ENCODE data around the gene MRC1.

- TF ChIP-seq, protein P1, sequence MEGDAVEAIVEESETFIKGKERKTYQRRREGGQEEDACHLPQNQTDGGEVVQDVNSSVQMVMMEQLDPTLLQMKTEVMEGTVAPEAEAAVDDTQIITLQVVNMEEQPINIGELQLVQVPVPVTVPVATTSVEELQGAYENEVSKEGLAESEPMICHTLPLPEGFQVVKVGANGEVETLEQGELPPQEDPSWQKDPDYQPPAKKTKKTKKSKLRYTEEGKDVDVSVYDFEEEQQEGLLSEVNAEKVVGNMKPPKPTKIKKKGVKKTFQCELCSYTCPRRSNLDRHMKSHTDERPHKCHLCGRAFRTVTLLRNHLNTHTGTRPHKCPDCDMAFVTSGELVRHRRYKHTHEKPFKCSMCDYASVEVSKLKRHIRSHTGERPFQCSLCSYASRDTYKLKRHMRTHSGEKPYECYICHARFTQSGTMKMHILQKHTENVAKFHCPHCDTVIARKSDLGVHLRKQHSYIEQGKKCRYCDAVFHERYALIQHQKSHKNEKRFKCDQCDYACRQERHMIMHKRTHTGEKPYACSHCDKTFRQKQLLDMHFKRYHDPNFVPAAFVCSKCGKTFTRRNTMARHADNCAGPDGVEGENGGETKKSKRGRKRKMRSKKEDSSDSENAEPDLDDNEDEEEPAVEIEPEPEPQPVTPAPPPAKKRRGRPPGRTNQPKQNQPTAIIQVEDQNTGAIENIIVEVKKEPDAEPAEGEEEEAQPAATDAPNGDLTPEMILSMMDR (IDR thresholded peaks at IDR 0.05; ENCODE audit: insufficient read depth, low read length) = no peak
- TF ChIP-seq, protein P2, sequence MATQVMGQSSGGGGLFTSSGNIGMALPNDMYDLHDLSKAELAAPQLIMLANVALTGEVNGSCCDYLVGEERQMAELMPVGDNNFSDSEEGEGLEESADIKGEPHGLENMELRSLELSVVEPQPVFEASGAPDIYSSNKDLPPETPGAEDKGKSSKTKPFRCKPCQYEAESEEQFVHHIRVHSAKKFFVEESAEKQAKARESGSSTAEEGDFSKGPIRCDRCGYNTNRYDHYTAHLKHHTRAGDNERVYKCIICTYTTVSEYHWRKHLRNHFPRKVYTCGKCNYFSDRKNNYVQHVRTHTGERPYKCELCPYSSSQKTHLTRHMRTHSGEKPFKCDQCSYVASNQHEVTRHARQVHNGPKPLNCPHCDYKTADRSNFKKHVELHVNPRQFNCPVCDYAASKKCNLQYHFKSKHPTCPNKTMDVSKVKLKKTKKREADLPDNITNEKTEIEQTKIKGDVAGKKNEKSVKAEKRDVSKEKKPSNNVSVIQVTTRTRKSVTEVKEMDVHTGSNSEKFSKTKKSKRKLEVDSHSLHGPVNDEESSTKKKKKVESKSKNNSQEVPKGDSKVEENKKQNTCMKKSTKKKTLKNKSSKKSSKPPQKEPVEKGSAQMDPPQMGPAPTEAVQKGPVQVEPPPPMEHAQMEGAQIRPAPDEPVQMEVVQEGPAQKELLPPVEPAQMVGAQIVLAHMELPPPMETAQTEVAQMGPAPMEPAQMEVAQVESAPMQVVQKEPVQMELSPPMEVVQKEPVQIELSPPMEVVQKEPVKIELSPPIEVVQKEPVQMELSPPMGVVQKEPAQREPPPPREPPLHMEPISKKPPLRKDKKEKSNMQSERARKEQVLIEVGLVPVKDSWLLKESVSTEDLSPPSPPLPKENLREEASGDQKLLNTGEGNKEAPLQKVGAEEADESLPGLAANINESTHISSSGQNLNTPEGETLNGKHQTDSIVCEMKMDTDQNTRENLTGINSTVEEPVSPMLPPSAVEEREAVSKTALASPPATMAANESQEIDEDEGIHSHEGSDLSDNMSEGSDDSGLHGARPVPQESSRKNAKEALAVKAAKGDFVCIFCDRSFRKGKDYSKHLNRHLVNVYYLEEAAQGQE (IDR thresholded peaks at IDR 0.05; ENCODE audit: insufficient replicate concordance, low read depth) = no peak
- TF ChIP-seq POLR2AphosphoS5 (IDR thresholded peaks at IDR 0.05; ENCODE audit: low read depth) = no peak
These were observed 6.8 kb upstream of the MRC1 start for GRCh38 chr10:17802350-17802749.
